Measurements from ENCODE around the gene ABL2. TPM values are rescaled to one million over a fixed set of nuclear protein-coding genes. Genes with fewer than 3 reads are reported as not detected.
A peak's percentile ranks its signal among the peaks of the same experiment; 100 is the strongest.

Gene ABL2
- total and polyA plus RNA-seq, 9 of the 15 experiments (the other 6 are each of a cell fraction or from before 2014, with no cell fraction given), result 1.4 to 15.0 (median 8.6) TPM

GRCh38 chr1:179087665-179088064, 141.8 kb downstream of the ABL2 start:
- in situ Hi-C loops (cut with MboI) (loop anchor here (10.0 kb wide), 1 partner anchor 277 kb away; the partner anchor contains the start of gene AXDND1), intact Hi-C loops (cut with micrococcal nuclease) (loop anchor here (10.0 kb wide), 1 partner anchor 727 kb away; no protein-coding TSS in a partner anchor)
- DNase-seq (ENCODE audit: extremely low read depth in 1 of 4, low spot score in 3 of 4) (peak in 3 of 4 experiments; percentile 39 to 43 (median 42)), ATAC-seq (no peak), FAIRE-seq (no peak)
- Histone ChIP-seq H3K27me3 (ENCODE audit: control insufficient read depth in 2 of 2, insufficient read depth in 2 of 2, low read length in 2 of 2) (no peaks in the 10 kb centered on the region), H3K27ac (ENCODE audit: extremely low read depth, low read depth, low read length) (no peak overlapping the region), H3K9ac (ENCODE audit: insufficient read depth in 1 of 2, low read depth in 2 of 2, low read length in 2 of 2) (peak overlapping the region in 1 of 2 experiments; percentile 32; a peak in 1 of 4 replicates), H3K79me2 (ENCODE audit: control insufficient read depth, insufficient read depth, low read length) (peaks cover 21% of the 10 kb centered on the region), H4K20me1 (replicated peaks; ENCODE audit: control insufficient read depth, insufficient read depth, low read length) (no peaks in the 10 kb centered on the region), H3K9me3 (replicated peaks; ENCODE audit: control insufficient read depth, insufficient read depth, low read depth, low read length) (no peaks in the 10 kb centered on the region), H3K4me2 (ENCODE audit: insufficient read depth, low read length) (no peak overlapping the region), H2AFZ (ENCODE audit: low read depth, low read length) (no peak overlapping the region), H3K36me3 (ENCODE audit: control insufficient read depth, insufficient read depth, low read length) (peaks cover 80% of the 10 kb centered on the region), H3K9me1 (ENCODE audit: control insufficient read depth, insufficient read depth, low read length) (no peaks in the 10 kb centered on the region), H3K4me3 (no peak overlapping the region), H3K4me1 (replicated peaks in 1 of 2; ENCODE audit: control insufficient read depth in 2 of 2, insufficient read depth in 2 of 2, low read length in 2 of 2) (peaks cover 8 to 19% of the 10 kb centered on the region in 2 experiments; a peak in 4 of 5 replicates)
- POLR2A ChIA-PET, result interaction anchor here (0.6 to 1.5 kb wide), 7 partner anchors 9 to 271 kb away, joined by 3 to 6 read pairs (median 4); partner anchors contain the start of gene SOAT1
- peak; percentile 27; the same call in 1 of the 2 replicates for TF ChIP-seq POLR2G (IDR thresholded peaks at IDR 0.05; ENCODE audit: low read depth, low read length)
- TF ChIP-seq E2F5 (CRISPR knock-in tag; IDR thresholded peaks at IDR 0.05), result no peak
- TF ChIP-seq RBFOX2 (IDR thresholded peaks at IDR 0.05; ENCODE audit: low read depth, low read length), result peak; percentile 17; the same call in 1 of the 2 replicates
- CTCF ChIA-PET (ENCODE audit: low intra/inter-chr PET ratio), result no interaction called here
- no TSS peak for BruUV-seq (replicated peaks)
- 91% methylated on average over 10 of the region's 11 CpGs for WGBS (ENCODE audit: insufficient coverage, low coverage, missing lambda C conversion rate)
